Right lung (tissue), 5 donors: Measurements from ENCODE around the gene MIA3. TPM values are rescaled to one million over a fixed set of nuclear protein-coding genes. Genes with fewer than 3 reads are reported as not detected.
A peak's percentile ranks its signal among the peaks of the same experiment; 100 is the strongest.
"Not testable (repeated sequence)": the region's sequence is repeated elsewhere in the genome, so short reads cannot be mapped to it uniquely, and the experiment has no call there.

ENCODE experiments used
- DNase-seq, 2 donors: peaks; one replicate each; pipeline ENCODE4 v3.0.0-alpha.2; 2013
- polyA plus RNA-seq, 5 donors: library from polyadenylated mRNA; unstranded; fragments of 120-200 nt; gene quantifications; one replicate each; pipeline versions ENCODE4 v1.2.1 to v1.2.3, GENCODE V29; 2013; ENCODE audit warnings: inconsistent platforms in 1 of 5, low replicate concordance in 1 of 5; ENCODE audit not compliant: insufficient read length in 5 of 5, insufficient read depth in 1 of 5

The MIA3 gene
- polyA plus RNA-seq, 5 donors: 84.1 to 95.5 (median 89.5) TPM

GRCh38 chr1:222656391-222657155 is 38.7 kb downstream of the MIA3 start:
- DNase-seq: no peak

- no peak for DNase-seq
Measured at GRCh38 chr1:222657899-222658298, 40.0 kb downstream of the MIA3 start.

GRCh38 chr1:222663431-222663934 is 45.6 kb downstream of the MIA3 start:
- DNase-seq: no peak

GRCh38 chr1:222665964-222666363 is 48.1 kb downstream of the MIA3 start:
- no peak for DNase-seq

- not testable (repeated sequence) for DNase-seq
Measured at GRCh38 chr1:222668184-222668583, 50.3 kb downstream of the MIA3 start.

- not testable (repeated sequence) for DNase-seq
Measured at GRCh38 chr1:222669107-222669506, 51.2 kb downstream of the MIA3 start.

- no peak for DNase-seq
Measured at GRCh38 chr1:222670110-222670509, 52.2 kb downstream of the MIA3 start.

- DNase-seq: no peak
Measured at GRCh38 chr1:222680080-222680479, 62.2 kb downstream of the MIA3 start.

- no peak for DNase-seq
Measured at GRCh38 chr1:222691016-222691415, 73.1 kb downstream of the MIA3 start.

- DNase-seq: no peak
Measured at GRCh38 chr1:222694927-222695326, 77.0 kb downstream of the MIA3 start.

- DNase-seq: no peak
Measured at GRCh38 chr1:222696741-222697140, 78.8 kb downstream of the MIA3 start.

GRCh38 chr1:222697203-222697602 is 79.3 kb downstream of the MIA3 start:
- DNase-seq: no peak

GRCh38 chr1:222697826-222698225 is 79.9 kb downstream of the MIA3 start:
- peak in 1 of 2 donors; percentile 13 for DNase-seq

- DNase-seq: no peak
Measured at GRCh38 chr1:222702210-222702609, 84.3 kb downstream of the MIA3 start.

- no peak for DNase-seq
Measured at GRCh38 chr1:222704260-222704659, 86.4 kb downstream of the MIA3 start.

GRCh38 chr1:222706815-222707214 is 88.9 kb downstream of the MIA3 start:
- DNase-seq: no peak

GRCh38 chr1:222709700-222710153 is 91.8 kb downstream of the MIA3 start:
- no peak for DNase-seq

GRCh38 chr1:222711319-222712252 is 93.7 kb downstream of the MIA3 start:
- DNase-seq: peak; percentile 40 to 47

GRCh38 chr1:222712253-222713090 is 94.6 kb downstream of the MIA3 start, which contains the start of the genes AIDA and BROX:
TSS of gene AIDA (minus strand) at chr1:222712491. CDS start at chr1:222712317, 174 bp downstream.
TSS of gene BROX (plus strand) at chr1:222712564. CDS start at chr1:222715700, 3,136 bp downstream.
- DNase-seq: peak; percentile 91 to 92

- DNase-seq: peak; percentile 95 to 96
Measured at GRCh38 chr1:222713091-222713961, 95.4 kb downstream of the MIA3 start.
